HG03565 (cell line): Measurements from ENCODE around the gene TARBP2.

Source experiments
- ATAC-seq: cut with Tn5 transposase; IDR thresholded peaks from one replicate; pipeline ENCODE4 v1.9.1; 2021; ENCODE audit warnings: mild to moderate bottlenecking, moderate library complexity; ENCODE audit not compliant: unreplicated experiment

TARBP2 gene

GRCh38 chr12:53551889-53552291 lies 50.8 kb downstream of the TARBP2 start:
- no peak for ATAC-seq

GRCh38 chr12:53552361-53553327 lies 51.6 kb downstream of the TARBP2 start:
- no peak for ATAC-seq
